Medulla oblongata (tissue), 1 donor: ENCODE results near the gene DZIP1.

Experiments used
- DNase-seq: peaks from one replicate; pipeline ENCODE4 v3.0.0-alpha.2; 2015; ENCODE audit errors: extremely low spot score

Gene DZIP1

DNA sequence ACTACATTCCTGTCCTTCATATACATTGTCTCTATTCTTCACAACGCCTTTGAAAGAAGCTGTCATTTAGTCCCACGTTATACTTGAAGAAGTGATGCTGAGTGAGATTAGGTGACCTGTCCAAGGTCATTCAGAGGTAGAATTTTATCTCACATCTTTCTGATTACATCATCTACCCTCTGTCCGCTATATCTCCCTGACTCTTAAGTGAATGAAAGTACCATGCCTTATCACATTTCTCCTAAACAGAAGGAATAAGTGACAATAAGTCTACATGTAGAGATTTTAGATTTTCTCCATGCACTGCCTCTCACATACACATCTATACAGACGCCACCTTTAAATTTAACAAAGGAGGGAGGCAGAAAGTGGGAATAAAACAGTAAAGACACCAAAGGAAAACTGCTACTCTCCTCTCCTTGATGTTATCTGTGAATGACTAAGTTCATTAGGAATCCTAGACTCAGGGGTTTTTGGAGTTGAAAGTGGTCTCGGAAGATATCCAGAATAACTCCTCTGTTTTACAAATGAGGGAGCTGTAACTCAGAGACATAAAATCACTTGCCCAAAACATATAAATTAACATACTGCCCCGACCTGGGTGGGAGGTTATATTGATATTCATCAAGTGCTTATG, 96.9 kb downstream of the DZIP1 start:
- DNase-seq, result no peak

GRCh38 chr13:95546919-95547318, 97.6 kb downstream of the DZIP1 start:
- DNase-seq, result no peak

- no peak for DNase-seq
Measured at GRCh38 chr13:95544293-95544692, 100.2 kb downstream of the DZIP1 start.

DNA sequence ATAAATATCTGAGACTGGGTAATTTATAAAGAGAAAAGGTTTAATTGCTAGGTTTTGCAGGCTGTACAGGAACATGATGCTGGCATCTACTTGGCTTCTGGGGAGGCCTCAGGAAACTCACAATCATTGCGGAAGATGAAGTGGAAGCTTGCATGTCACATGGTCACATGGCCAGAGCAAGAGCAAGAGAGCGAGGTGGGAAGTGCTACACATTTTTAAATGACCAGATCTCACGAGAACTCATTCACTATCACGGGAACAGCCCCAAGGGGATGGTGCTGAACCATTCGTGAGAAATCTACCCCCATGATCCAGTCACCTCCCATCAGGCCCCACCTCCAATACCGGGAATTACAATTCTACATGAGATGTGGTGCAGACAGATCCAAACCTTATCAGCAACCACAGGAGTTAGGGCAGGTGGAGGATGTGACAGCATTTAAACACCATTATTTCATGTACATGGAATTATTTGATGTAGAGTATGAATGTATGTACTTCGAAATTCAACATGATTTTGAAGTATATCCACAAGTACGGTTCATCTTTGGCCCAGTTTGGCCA, 102.5 kb downstream of the DZIP1 start:
- DNase-seq, result no peak

DNA sequence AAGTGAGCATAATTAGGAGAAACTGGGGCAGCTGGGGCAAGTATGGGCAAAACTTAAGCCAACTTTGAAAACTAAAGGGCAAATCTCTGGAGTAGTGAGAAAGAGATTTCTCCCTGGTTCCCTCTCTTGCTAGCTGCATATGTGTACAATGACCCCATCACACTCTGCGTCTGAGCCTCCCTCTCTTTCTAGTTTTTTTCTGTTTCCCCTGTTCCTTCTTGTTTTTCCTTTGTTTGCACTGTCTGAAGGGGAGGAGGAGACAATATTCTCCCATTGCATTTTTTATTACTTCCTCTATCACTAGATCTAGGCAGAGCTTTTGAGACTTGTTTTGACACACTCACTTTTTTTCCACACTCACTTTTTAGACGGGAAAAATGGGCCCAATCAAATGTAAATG, 103.2 kb downstream of the DZIP1 start:
- DNase-seq, result no peak

- peak; percentile 47 for DNase-seq
Measured at GRCh38 chr13:95540888-95541287, 103.6 kb downstream of the DZIP1 start.

DNA sequence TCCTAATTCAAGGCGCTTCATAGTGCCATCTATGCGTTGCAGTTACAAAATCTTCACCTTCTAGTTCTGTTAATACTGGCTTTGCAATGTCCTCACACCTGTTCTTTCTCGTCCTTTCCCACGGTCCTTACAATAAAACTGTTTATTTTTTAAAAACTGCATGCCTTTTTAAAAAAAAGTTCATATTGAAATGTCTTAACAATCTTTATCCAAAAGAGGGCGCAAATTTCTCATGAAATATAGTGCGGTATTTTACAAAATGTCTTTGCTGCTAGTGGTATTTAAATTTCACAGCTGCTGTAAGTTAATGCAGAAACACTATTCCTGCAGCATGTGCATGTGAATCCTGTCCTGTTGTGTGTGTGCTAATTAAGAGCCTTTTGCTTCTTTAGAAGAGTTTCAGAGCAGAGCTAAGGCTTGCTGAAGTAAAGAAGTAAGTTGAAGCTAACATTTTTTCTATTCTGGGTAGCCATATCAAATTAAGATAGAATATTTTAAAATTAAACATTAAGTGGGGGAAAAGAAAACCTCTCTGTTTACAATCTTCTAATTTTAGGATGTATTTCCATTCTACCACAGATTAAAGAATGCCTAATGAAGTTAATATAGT, 107.8 kb downstream of the DZIP1 start:
- DNase-seq, result no peak

GRCh38 chr13:95535243-95535642, 109.3 kb downstream of the DZIP1 start:
- no peak for DNase-seq

GRCh38 chr13:95533545-95534160, 110.9 kb downstream of the DZIP1 start:
- no peak for DNase-seq

- DNase-seq, result peak; percentile 19
Measured at GRCh38 chr13:95530178-95530577, 114.3 kb downstream of the DZIP1 start.
